Measurements from ENCODE around the gene LHFPL5. TPM values are rescaled to one million over a fixed set of nuclear protein-coding genes. Genes with fewer than 3 reads are reported as not detected.

LHFPL5 gene
- total RNA-seq, 2 donors from 2014 or later: 5.6 to 6.2 TPM

DNA sequence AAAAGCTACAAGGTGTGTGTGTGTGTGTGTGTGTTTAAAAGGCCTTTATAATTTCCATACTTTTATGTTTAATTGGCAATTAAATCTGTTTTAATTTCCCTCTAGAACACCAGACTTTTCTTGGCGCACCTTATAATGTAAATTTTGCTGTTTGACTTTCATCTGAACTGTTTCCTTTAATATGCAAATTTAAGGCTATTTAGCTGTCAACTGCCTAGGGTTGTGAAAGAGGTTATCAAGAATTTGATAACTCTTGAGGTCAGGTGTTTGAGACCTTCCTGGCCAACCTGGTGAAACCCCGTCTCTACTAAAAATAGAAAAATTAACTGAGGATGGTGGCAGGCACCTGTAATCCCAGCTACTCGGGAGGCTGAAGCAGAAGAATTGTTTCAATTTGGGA lies 4.0 kb upstream of the LHFPL5 start:
- WGBS, 2 donors: 22 to 36% methylated on average over 3 of the region's 3 CpGs
- Histone ChIP-seq H3K27ac (peak overlapping the region in 3 of 4 donors; percentile 92 to 98 (median 96)), H3K4me1 (peaks cover 46% of the 10 kb centered on the region), H3K36me3 (replicated peaks in 1 of 2; ENCODE audit: insufficient read depth in 1 of 2, low read depth in 2 of 2) (no peaks in the 10 kb centered on the region), H3K4me3 (no peak overlapping the region), H3K9me3 (no peaks in the 10 kb centered on the region), H3K27me3 (no peaks in the 10 kb centered on the region)
- TF ChIP-seq POLR2A (IDR thresholded peaks at IDR 0.05) (no peak), CTCF (IDR thresholded peaks at IDR 0.05) (no peak)
- ATAC-seq: no peak
- peak in 2 of 4 donors; percentile 31 to 32 for DNase-seq
- intact Hi-C loops (cut with DNase I): no loop called here

GRCh38 chr6:35808688-35809087 lies 3.5 kb downstream of the LHFPL5 start:
- Histone ChIP-seq H3K36me3 (replicated peaks in 1 of 2; ENCODE audit: insufficient read depth in 1 of 2, low read depth in 2 of 2) (no peaks in the 10 kb centered on the region), H3K27ac (no peak overlapping the region), H3K4me1 (peaks cover 15% of the 10 kb centered on the region), H3K9me3 (no peaks in the 10 kb centered on the region), H3K4me3 (no peak overlapping the region), H3K27me3 (no peaks in the 10 kb centered on the region)
- 70 to 79% methylated on average over 3 of the region's 3 CpGs for WGBS, 2 donors
- intact Hi-C loops (cut with DNase I): no loop called here
- ATAC-seq (no peak), DNase-seq (no peak)
- no peak for TF ChIP-seq CTCF (IDR thresholded peaks at IDR 0.05)
- no peak for TF ChIP-seq POLR2A (IDR thresholded peaks at IDR 0.05)

GRCh38 chr6:35809809-35810208 lies 4.7 kb downstream of the LHFPL5 start:
- H3K9me3 ChIP-seq: no peaks in the 10 kb centered on the region
- ATAC-seq: no peak
- 78 to 79% methylated on average over 5 of the region's 5 CpGs for WGBS, 2 donors
- DNase-seq: no peak
- H3K4me3 ChIP-seq: no peak overlapping the region
- H3K27me3 ChIP-seq: no peaks in the 10 kb centered on the region
- no peak for TF ChIP-seq POLR2A (IDR thresholded peaks at IDR 0.05)
- TF ChIP-seq CTCF (IDR thresholded peaks at IDR 0.05): no peak
- H3K36me3 ChIP-seq (replicated peaks in 1 of 2; ENCODE audit: insufficient read depth in 1 of 2, low read depth in 2 of 2): no peaks in the 10 kb centered on the region
- H3K27ac ChIP-seq: no peak overlapping the region
- intact Hi-C loops (cut with DNase I): no loop called here
- peaks cover 15% of the 10 kb centered on the region for H3K4me1 ChIP-seq

DNA sequence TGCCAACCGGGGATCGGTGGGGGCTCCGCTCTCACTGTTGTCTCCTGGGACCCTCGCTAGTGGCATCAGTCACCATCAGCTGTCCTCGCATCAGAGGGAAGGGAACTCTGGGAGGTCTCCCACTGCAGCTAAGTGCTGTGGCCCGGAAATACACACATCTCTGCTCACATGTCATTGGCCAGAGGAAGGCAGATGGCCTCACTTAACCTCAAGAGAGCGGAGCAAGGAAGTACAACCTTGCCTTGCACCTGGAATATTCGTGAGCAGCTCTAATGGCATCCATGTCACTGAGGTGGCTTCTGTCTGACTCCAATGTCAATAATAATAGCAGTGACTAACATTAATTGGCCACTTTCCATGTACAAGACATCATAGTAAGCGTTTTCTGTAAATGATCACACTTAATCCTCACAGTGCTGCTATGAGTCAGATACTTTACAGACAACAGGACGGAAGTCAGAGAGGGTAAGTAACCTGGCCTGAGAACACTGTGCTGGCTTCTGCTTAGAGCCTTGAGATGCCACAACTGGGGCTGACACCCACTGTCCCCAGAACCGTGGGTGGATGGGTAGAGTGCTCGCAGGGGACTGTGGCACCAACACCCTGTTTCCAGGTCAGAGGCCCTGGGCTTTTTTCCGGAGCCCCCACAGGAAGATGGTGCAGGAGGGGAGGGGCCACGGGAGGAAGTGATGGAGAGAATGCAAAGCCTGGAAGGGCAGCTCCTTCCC lies 6.0 kb downstream of the LHFPL5 start:
- peaks cover 8% of the 10 kb centered on the region for H3K4me1 ChIP-seq
- peak overlapping the region in 3 of 4 donors; percentile 2 to 42 (median 11) for H3K27ac ChIP-seq
- TF ChIP-seq CTCF (IDR thresholded peaks at IDR 0.05) (no peak), POLR2A (IDR thresholded peaks at IDR 0.05) (no peak)
- no peak overlapping the region for H3K4me3 ChIP-seq
- peak; percentile 72 for ATAC-seq
- no peaks in the 10 kb centered on the region for H3K9me3 ChIP-seq
- DNase-seq: peak in 2 of 4 donors; percentile 34 to 56
- no peaks in the 10 kb centered on the region for H3K27me3 ChIP-seq
- no peaks in the 10 kb centered on the region for H3K36me3 ChIP-seq (replicated peaks in 1 of 2; ENCODE audit: insufficient read depth in 1 of 2, low read depth in 2 of 2)
- intact Hi-C loops (cut with DNase I): no loop called here
- WGBS, 2 donors: 68 to 78% methylated on average over 11 to 14 of the region's 14 CpGs

DNA sequence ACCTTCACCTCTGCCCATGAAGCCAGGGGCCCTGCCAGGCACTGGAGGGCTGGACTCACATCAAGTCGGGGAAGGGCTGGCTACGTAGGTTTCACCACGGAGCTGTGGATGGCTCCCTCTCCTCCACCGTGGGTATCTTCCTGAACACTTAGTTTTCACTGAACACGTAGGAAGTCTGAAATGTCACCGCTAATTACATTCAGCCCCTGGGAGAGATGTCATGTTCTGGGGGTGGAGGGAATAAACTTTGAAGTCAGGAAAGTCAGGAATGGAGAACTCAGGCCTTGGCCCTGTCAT lies 6.5 kb downstream of the LHFPL5 start:
- Histone ChIP-seq H3K9me3 (no peaks in the 10 kb centered on the region), H3K4me3 (no peak overlapping the region), H3K4me1 (peaks cover 8% of the 10 kb centered on the region), H3K27me3 (no peaks in the 10 kb centered on the region), H3K27ac (peak overlapping the region in 2 of 4 donors; percentile 11 to 42), H3K36me3 (replicated peaks in 1 of 2; ENCODE audit: insufficient read depth in 1 of 2, low read depth in 2 of 2) (no peaks in the 10 kb centered on the region)
- DNase-seq: no peak
- TF ChIP-seq CTCF (IDR thresholded peaks at IDR 0.05) (no peak), POLR2A (IDR thresholded peaks at IDR 0.05) (no peak)
- intact Hi-C loops (cut with DNase I): no loop called here
- whole genome bisulfite sequencing, 2 donors: 77 to 80% methylated on average over 3 to 6 of the region's 6 CpGs
- ATAC-seq: no peak

Data from body of pancreas (tissue), 4 donors.